Measurements from ENCODE around the gene TNNT1.

GRCh38 chr19:55084416-55084815 lies 64.6 kb downstream of the TNNT1 start:
- TF ChIP-seq, protein P1, sequence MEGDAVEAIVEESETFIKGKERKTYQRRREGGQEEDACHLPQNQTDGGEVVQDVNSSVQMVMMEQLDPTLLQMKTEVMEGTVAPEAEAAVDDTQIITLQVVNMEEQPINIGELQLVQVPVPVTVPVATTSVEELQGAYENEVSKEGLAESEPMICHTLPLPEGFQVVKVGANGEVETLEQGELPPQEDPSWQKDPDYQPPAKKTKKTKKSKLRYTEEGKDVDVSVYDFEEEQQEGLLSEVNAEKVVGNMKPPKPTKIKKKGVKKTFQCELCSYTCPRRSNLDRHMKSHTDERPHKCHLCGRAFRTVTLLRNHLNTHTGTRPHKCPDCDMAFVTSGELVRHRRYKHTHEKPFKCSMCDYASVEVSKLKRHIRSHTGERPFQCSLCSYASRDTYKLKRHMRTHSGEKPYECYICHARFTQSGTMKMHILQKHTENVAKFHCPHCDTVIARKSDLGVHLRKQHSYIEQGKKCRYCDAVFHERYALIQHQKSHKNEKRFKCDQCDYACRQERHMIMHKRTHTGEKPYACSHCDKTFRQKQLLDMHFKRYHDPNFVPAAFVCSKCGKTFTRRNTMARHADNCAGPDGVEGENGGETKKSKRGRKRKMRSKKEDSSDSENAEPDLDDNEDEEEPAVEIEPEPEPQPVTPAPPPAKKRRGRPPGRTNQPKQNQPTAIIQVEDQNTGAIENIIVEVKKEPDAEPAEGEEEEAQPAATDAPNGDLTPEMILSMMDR (IDR thresholded peaks at IDR 0.05), result no peak
- TF ChIP-seq POLR2A (IDR thresholded peaks at IDR 0.05), result no peak

Data from Peyer's patch (tissue), 4 donors.